Measurements from ENCODE around the gene GATA2. TPM values are rescaled to one million over a fixed set of nuclear protein-coding genes. Genes with fewer than 3 reads are reported as not detected.

The GATA2 gene
- total RNA-seq, 2 donors from 2014 or later: 181 to 275 TPM

GRCh38 chr3:128430301-128430700 lies 62.7 kb downstream of the GATA2 start:
- no peak for DNase-seq (ENCODE audit: low spot score)
- Histone ChIP-seq H3K4me3 (no peak overlapping the region), H3K27me3 (replicated peaks; ENCODE audit: insufficient read depth) (no peaks in the 10 kb centered on the region), H3K9me3 (no peaks in the 10 kb centered on the region), H3K27ac (no peak overlapping the region), H3K36me3 (no peaks in the 10 kb centered on the region), H3K4me1 (replicated peaks) (peaks cover 4% of the 10 kb centered on the region)
- TF ChIP-seq CTCF (IDR thresholded peaks at IDR 0.05): no peak
- TF ChIP-seq POLR2AphosphoS5 (IDR thresholded peaks at IDR 0.05): no peak
- TF ChIP-seq POLR2A (IDR thresholded peaks at IDR 0.05): no peak
- intact Hi-C loops (cut with DNase I): no loop called here
- WGBS: 82% methylated on average over 10 of the region's 10 CpGs

GRCh38 chr3:128429751-128430150 lies 63.2 kb downstream of the GATA2 start:
- intact Hi-C loops (cut with DNase I): loop anchor here (5.0 kb wide), 2 partner anchors 153 to 257 kb away; no protein-coding TSS in a partner anchor
- DNase-seq (ENCODE audit: low spot score): no peak
- Histone ChIP-seq H3K27me3 (replicated peaks; ENCODE audit: insufficient read depth) (no peaks in the 10 kb centered on the region), H3K9me3 (no peaks in the 10 kb centered on the region), H3K27ac (no peak overlapping the region), H3K4me1 (replicated peaks) (peaks cover 2% of the 10 kb centered on the region), H3K36me3 (no peaks in the 10 kb centered on the region), H3K4me3 (no peak overlapping the region)
- WGBS: 98% methylated on average over 7 of the region's 8 CpGs
- no peak for TF ChIP-seq POLR2AphosphoS5 (IDR thresholded peaks at IDR 0.05)
- TF ChIP-seq POLR2A (IDR thresholded peaks at IDR 0.05): no peak
- TF ChIP-seq CTCF (IDR thresholded peaks at IDR 0.05): no peak

Other genes with a start within 250 kb of the GATA2 start
- 1 to 10 TPM in 1 of 2 donors, not detected in 1; 3.2 TPM for gene DNAJB8, start 26.3 kb downstream of the GATA2 start, total RNA-seq
- gene RPN1, start 157.6 kb upstream of the GATA2 start, total RNA-seq: 100 to 1,000 TPM; 291 to 359 TPM
- gene RAB7A, start 233.0 kb upstream of the GATA2 start, total RNA-seq: 100 to 1,000 TPM in 1 of 2 donors, 10 to 100 TPM in 1; 88.2 to 125 TPM

All from prostate gland (tissue), 2 donors.